HG02870 (cell line): Measurements from ENCODE around the gene PLA2G12B.
"Not testable (repeated sequence)": the region's sequence is repeated elsewhere in the genome, so short reads cannot be mapped to it uniquely, and the experiment has no call there.

Source experiments
- ATAC-seq: cut with Tn5 transposase; IDR thresholded peaks from one replicate; pipeline ENCODE4 v1.9.1; 2021; ENCODE audit warnings: mild to moderate bottlenecking, moderate library complexity; ENCODE audit not compliant: unreplicated experiment

The PLA2G12B gene

GRCh38 chr10:72954596-72955554, at the start of gene PLA2G12B:
Gene PLA2G12B, minus strand, starts transcription at chr10:72954806. Its CDS starts 121 bp downstream, at chr10:72954685.
- ATAC-seq, result no peak

- ATAC-seq, result no peak
Observed at GRCh38 chr10:73003822-73004221, 49.2 kb upstream of the PLA2G12B start.

GRCh38 chr10:73000973-73001372, 46.4 kb upstream of the PLA2G12B start:
- ATAC-seq, result no peak

- no peak for ATAC-seq
Observed at GRCh38 chr10:72997099-72997498, 42.5 kb upstream of the PLA2G12B start.

- ATAC-seq, result not testable (repeated sequence)
Observed at GRCh38 chr10:72995459-72995858, 40.9 kb upstream of the PLA2G12B start.

GRCh38 chr10:72989771-72990170, 35.2 kb upstream of the PLA2G12B start:
- not testable (repeated sequence) for ATAC-seq

GRCh38 chr10:72984618-72985017, 30.0 kb upstream of the PLA2G12B start:
- not testable (repeated sequence) for ATAC-seq

- no peak for ATAC-seq
Observed at GRCh38 chr10:72981882-72982529, 27.4 kb upstream of the PLA2G12B start.

GRCh38 chr10:72981028-72981881, 26.6 kb upstream of the PLA2G12B start:
- ATAC-seq, result no peak

- no peak for ATAC-seq
Observed at GRCh38 chr10:72980348-72980747, 25.7 kb upstream of the PLA2G12B start.

- no peak for ATAC-seq
Observed at GRCh38 chr10:72979709-72980108, 25.1 kb upstream of the PLA2G12B start.

- no peak for ATAC-seq
Observed at GRCh38 chr10:72976886-72977285, 22.3 kb upstream of the PLA2G12B start.

GRCh38 chr10:72956001-72956400, 1.4 kb upstream of the PLA2G12B start:
- ATAC-seq, result no peak

GRCh38 chr10:72954230-72954595, 393 bp downstream of the PLA2G12B start:
- ATAC-seq, result no peak

GRCh38 chr10:72953687-72954086, 919 bp downstream of the PLA2G12B start:
- ATAC-seq, result no peak

GRCh38 chr10:72952642-72953158, 1.9 kb downstream of the PLA2G12B start:
- no peak for ATAC-seq

GRCh38 chr10:72952189-72952588, 2.4 kb downstream of the PLA2G12B start:
- ATAC-seq, result no peak

- no peak for ATAC-seq
Observed at GRCh38 chr10:72951760-72952159, 2.8 kb downstream of the PLA2G12B start.

GRCh38 chr10:72948762-72949161, 5.8 kb downstream of the PLA2G12B start:
- ATAC-seq, result no peak

GRCh38 chr10:72946963-72947362, 7.6 kb downstream of the PLA2G12B start:
- no peak for ATAC-seq
